ENCODE measurements around the gene TLK1.
"Not testable (repeated sequence)": the region's sequence is repeated elsewhere in the genome, so short reads cannot be mapped to it uniquely, and the experiment has no call there.

The TLK1 gene

DNA sequence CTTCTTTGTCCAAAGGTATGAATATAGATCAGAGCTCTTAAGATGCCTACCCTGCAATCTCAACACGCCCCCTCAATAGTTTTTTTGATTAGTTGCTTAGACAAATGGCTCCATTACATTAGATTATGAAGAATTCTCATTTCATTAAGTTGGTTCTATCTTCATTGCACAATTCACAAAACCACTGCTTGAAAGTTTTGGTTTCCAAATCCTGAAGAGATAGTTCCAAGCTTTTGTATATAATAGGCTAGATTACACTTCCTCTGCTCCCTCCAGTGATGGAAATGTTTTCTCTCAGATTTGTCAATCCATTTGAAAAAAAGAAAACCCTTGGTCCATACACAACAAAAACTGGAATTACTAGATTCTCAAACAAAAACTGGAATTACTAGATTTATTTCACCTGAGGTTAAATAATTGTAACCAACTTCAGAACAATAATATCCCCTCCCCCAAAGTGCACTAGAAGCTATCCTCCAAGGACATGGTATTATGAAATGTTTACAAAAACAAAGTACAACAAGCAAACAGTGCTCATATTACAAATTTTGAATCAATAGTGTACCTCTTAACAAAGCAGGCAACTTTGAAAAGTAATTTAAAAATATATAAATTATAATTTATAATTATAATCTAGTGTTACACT is 6.8 kb upstream of the TLK1 start:
- Histone ChIP-seq H3K36me3 (ENCODE audit: control insufficient read depth, insufficient read depth, low read length) (no peaks in the 10 kb centered on the region), H3K79me2 (no peaks in the 10 kb centered on the region), H3K4me2 (ENCODE audit: low read length) (no peak overlapping the region), H3K9ac (no peak overlapping the region), H3K4me3 (ENCODE audit: low read depth, low read length) (no peak overlapping the region), H3K4me1 (no peaks in the 10 kb centered on the region), H3K27ac (no peak overlapping the region), H2AFZ (no peak overlapping the region), H3K9me3 (ENCODE audit: control insufficient read depth, low read length) (no peaks in the 10 kb centered on the region), H3K27me3 (ENCODE audit: control insufficient read depth, insufficient read depth, low read length) (no peaks in the 10 kb centered on the region)
- TF ChIP-seq, protein P1, sequence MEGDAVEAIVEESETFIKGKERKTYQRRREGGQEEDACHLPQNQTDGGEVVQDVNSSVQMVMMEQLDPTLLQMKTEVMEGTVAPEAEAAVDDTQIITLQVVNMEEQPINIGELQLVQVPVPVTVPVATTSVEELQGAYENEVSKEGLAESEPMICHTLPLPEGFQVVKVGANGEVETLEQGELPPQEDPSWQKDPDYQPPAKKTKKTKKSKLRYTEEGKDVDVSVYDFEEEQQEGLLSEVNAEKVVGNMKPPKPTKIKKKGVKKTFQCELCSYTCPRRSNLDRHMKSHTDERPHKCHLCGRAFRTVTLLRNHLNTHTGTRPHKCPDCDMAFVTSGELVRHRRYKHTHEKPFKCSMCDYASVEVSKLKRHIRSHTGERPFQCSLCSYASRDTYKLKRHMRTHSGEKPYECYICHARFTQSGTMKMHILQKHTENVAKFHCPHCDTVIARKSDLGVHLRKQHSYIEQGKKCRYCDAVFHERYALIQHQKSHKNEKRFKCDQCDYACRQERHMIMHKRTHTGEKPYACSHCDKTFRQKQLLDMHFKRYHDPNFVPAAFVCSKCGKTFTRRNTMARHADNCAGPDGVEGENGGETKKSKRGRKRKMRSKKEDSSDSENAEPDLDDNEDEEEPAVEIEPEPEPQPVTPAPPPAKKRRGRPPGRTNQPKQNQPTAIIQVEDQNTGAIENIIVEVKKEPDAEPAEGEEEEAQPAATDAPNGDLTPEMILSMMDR (IDR thresholded peaks at IDR 0.05) = no peak

DNA sequence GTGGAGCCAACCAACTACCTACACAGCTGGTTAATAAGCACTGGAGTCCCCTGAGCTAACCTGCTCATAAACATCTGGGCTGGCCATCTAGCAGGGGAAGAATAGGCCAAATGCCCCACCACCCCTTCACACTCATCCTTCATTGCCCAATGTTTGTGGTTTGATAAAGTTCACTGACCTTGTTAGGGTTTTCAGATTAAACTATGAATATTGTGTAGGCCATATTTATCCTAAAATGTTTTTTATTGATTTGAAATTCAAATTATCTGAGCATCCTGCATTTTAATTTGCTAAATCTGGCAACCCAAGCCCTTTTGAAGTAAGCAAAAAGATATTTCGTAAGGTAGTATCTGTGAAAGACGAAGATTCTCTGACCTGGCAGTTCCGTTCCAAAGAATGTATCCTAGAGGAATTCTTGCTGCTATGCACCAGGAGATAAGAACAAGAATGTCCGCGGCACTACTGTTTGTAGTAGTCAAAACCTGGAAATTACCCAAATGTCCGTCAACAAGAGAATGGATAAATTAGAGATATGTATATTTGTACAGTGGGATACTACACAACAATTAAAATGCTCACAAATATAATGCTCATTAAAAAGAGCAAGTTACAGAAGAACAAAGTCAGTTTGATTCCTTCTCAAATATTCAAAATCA is 5.8 kb upstream of the TLK1 start:
- Histone ChIP-seq H3K9ac (no peak overlapping the region), H2AFZ (no peak overlapping the region), H3K27ac (no peak overlapping the region), H3K27me3 (ENCODE audit: control insufficient read depth, insufficient read depth, low read length) (no peaks in the 10 kb centered on the region), H3K9me3 (ENCODE audit: control insufficient read depth, low read length) (no peaks in the 10 kb centered on the region), H3K4me1 (no peaks in the 10 kb centered on the region), H3K36me3 (ENCODE audit: control insufficient read depth, insufficient read depth, low read length) (no peaks in the 10 kb centered on the region), H3K4me2 (ENCODE audit: low read length) (no peak overlapping the region), H3K4me3 (ENCODE audit: low read depth, low read length) (no peak overlapping the region), H3K79me2 (no peaks in the 10 kb centered on the region)
- TF ChIP-seq, protein P1 (IDR thresholded peaks at IDR 0.05) = no peak

DNA sequence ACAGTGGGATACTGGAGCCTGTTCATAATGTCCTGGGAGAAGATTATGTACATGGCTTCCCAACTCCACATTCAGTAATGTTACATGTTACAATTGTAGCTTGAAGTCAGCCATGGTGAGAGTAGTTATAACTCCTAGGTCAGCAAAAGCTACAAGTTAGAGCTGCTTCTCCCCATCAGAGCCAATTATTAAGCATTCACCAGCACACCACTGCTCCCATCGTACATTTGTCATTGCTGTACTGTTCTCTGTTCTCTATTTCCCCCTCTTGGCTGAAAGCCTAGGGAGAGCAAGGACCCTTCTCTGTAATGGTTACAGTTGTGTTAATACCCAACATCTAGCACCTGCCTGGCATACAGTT is 5.3 kb upstream of the TLK1 start:
- Histone ChIP-seq H3K9me3 (ENCODE audit: control insufficient read depth, low read length) (no peaks in the 10 kb centered on the region), H2AFZ (no peak overlapping the region), H3K79me2 (no peaks in the 10 kb centered on the region), H3K36me3 (ENCODE audit: control insufficient read depth, insufficient read depth, low read length) (no peaks in the 10 kb centered on the region), H3K27ac (no peak overlapping the region), H3K4me3 (ENCODE audit: low read depth, low read length) (no peak overlapping the region), H3K4me1 (no peaks in the 10 kb centered on the region), H3K9ac (no peak overlapping the region), H3K27me3 (ENCODE audit: control insufficient read depth, insufficient read depth, low read length) (no peaks in the 10 kb centered on the region), H3K4me2 (ENCODE audit: low read length) (no peak overlapping the region)
- TF ChIP-seq, protein P1 (IDR thresholded peaks at IDR 0.05) = no peak

DNA sequence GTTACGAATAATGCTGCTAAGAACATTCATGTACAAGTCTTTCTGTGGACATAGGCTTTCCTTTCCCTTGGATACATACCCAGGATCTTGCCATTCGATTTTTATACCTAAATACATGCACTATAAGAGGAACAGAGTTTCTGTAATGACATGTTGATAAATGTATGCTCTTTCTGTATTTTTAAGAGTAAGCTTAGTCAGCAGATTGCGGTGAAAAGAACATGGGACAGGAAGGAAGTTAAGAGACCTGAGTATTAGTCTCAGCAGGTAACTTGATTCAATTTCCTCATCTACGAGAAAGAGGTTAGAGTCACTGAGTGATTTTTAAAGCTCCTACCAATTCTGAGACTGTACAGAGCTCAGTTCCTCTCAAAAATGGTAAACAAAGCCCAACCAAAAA is 2.6 kb upstream of the TLK1 start:
- no peaks in the 10 kb centered on the region for H3K4me1 ChIP-seq
- H3K27me3 ChIP-seq (ENCODE audit: control insufficient read depth, insufficient read depth, low read length) = no peaks in the 10 kb centered on the region
- H3K79me2 ChIP-seq = peaks cover 2% of the 10 kb centered on the region
- TF ChIP-seq, protein P1 (IDR thresholded peaks at IDR 0.05) = no peak
- H3K36me3 ChIP-seq (ENCODE audit: control insufficient read depth, insufficient read depth, low read length) = no peaks in the 10 kb centered on the region
- H2AFZ ChIP-seq = no peak overlapping the region
- no peak overlapping the region for H3K9ac ChIP-seq
- no peak overlapping the region for H3K4me2 ChIP-seq (ENCODE audit: low read length)
- H3K9me3 ChIP-seq (ENCODE audit: control insufficient read depth, low read length) = no peaks in the 10 kb centered on the region
- H3K27ac ChIP-seq = no peak overlapping the region
- H3K4me3 ChIP-seq (ENCODE audit: low read depth, low read length) = no peak overlapping the region

DNA sequence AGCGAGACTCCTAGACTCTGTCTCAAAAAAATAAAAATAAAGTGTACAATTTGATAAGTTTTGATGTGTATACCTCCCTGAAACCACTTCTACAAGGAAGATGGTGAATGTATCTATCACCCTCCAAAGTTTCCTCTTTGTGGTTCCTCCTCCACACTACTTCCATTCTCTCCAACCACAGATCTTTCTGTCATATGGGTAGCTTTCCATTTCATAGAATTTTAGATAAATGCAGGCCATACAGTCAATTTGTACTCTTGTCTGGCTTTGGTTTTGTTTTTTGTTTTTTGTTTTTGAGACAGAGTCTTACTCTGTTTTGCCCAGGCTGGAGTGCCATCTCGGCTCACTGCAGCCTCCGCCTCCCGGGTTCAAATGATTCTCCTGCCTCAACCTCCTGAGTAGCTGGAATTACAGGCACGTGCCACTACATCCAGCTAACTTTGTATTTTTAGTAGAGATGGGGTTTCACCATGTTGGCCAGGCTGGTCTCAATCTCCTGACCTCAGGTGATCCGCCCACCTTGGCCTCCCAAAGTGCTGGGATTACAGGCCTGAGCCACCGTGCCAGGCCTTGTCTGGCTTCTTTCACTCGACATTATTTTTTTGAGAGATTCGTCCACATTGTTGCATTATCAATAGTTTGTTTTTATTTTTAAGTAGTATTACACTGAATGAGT is 2.0 kb upstream of the TLK1 start:
- not testable (repeated sequence) for H3K4me2 ChIP-seq (ENCODE audit: low read length); H3K27ac ChIP-seq; H2AFZ ChIP-seq; H3K9me3 ChIP-seq (ENCODE audit: control insufficient read depth, low read length); H3K9ac ChIP-seq; H3K79me2 ChIP-seq; H3K4me3 ChIP-seq (ENCODE audit: low read depth, low read length); H3K36me3 ChIP-seq (ENCODE audit: control insufficient read depth, insufficient read depth, low read length); H3K4me1 ChIP-seq; H3K27me3 ChIP-seq (ENCODE audit: control insufficient read depth, insufficient read depth, low read length)
